Transverse colon (tissue), 4 donors: Measurements from ENCODE around the gene PKLR. TPM values are rescaled to one million over a fixed set of nuclear protein-coding genes. Genes with fewer than 3 reads are reported as not detected.

ENCODE experiments used
- DNase-seq: peaks from one replicate; pipeline ENCODE4 v3.0.0-alpha.2; 2019
- H3K27ac ChIP-seq, 4 donors: fragments of 200-600 bp; sonication (generic); 2 replicates each; pipeline ENCODE4 v1.5.1; 2016 to 2018; ENCODE audit warnings: inconsistent platforms in 4 of 4
- H3K27me3 ChIP-seq: fragments of 200-600 bp; sonication (generic); 2 replicates; pipeline ENCODE4 v1.5.1; 2017; ENCODE audit warnings: inconsistent platforms
- H3K36me3 ChIP-seq, 4 donors: fragments of 200-600 bp; sonication (generic); 2 replicates each; pipeline ENCODE4 v1.5.1; 2017 to 2019; ENCODE audit warnings: inconsistent platforms in 4 of 4
- H3K4me1 ChIP-seq, 4 donors: fragments of 200-600 bp; sonication (generic); 2 replicates each; pipeline ENCODE4 v1.5.1; 2017 to 2020; ENCODE audit warnings: inconsistent platforms in 4 of 4
- H3K4me3 ChIP-seq, 4 donors: fragments of 200-600 bp; sonication (generic); 1 replicate in 1 of 4; 2 replicates in 3 of 4; pipeline versions ENCODE4 v1.5.1 to v1.6.1; 2017 to 2019; ENCODE audit warnings: inconsistent platforms in 4 of 4
- H3K9me3 ChIP-seq, 2 donors: fragments of 200-600 bp; sonication (generic); 2 replicates each; pipeline ENCODE4 v1.5.1; 2017 to 2019; ENCODE audit warnings: inconsistent platforms in 2 of 2
- EP300 ChIP-seq: sonication (generic); formaldehyde crosslinking; IDR thresholded peaks from one replicate; pipeline ENCODE4 v1.6.1; 2017; ENCODE audit warnings: antibody characterized with exemption, low read depth
- POLR2A ChIP-seq: fragments of 450-650 bp; IDR thresholded peaks from one replicate; pipeline ENCODE4 v1.6.1; 2016; ENCODE audit warnings: antibody characterized with exemption, mild to moderate bottlenecking, moderate library complexity
- POLR2AphosphoS5 ChIP-seq, 3 donors: sonication (generic); formaldehyde crosslinking; IDR thresholded peaks; one replicate each; pipeline ENCODE4 v1.6.1; 2016; ENCODE audit warnings: antibody characterized with exemption in 3 of 3
- WGBS, 2 donors: methylation state at CpG; one replicate each; pipeline ENCODE4 v1.1.5; 2018; ENCODE audit warnings: low coverage in 1 of 2; 5-methylcytosine and 5-hydroxymethylcytosine counted together
- in situ Hi-C, 4 donors: fragments of 200-750 bp; cut with MboI; loops; one replicate each; pipeline versions ENCODE4 v1.15.0 to v1.15.1; 2017; ENCODE audit warnings: low sequenced_read_pairs in 3 of 4, low pct_ligation_motif_present in 1 of 4, low pct_unique_long_range_greater_than_20kb in 1 of 4
- intact Hi-C: fragments of 100-400 bp; cut with DNase I; formaldehyde crosslinking; loops from one replicate; pipeline ENCODE4 v1.15.1; 2023; ENCODE audit warnings: low total_unique reads
- total RNA-seq, 4 donors: library from RNA; depleted of rRNA; stranded (reverse); fragments of >200 nt; gene quantifications; one replicate each; pipeline ENCODE4 v1.1.0, GENCODE V29; 2016
- TF ChIP-seq, protein P1 (sequence below), 5 experiments: fragments of 200-600 bp in 3 of 5; fragments of 450-650 bp in 2 of 5; sonication (generic) in 3 of 5; IDR thresholded peaks; 1 replicate in 2 of 5; 2 replicates in 3 of 5; pipeline ENCODE4 v1.5.1; 2016 to 2017; ENCODE audit warnings: antibody characterized with exemption in 5 of 5, inconsistent platforms in 3 of 5, mild to moderate bottlenecking in 2 of 5, moderate library complexity in 1 of 5

PKLR gene
- total RNA-seq, 4 donors from 2014 or later: 0.40 to 5.6 (median 0.64) TPM; not detected in 1

DNA sequence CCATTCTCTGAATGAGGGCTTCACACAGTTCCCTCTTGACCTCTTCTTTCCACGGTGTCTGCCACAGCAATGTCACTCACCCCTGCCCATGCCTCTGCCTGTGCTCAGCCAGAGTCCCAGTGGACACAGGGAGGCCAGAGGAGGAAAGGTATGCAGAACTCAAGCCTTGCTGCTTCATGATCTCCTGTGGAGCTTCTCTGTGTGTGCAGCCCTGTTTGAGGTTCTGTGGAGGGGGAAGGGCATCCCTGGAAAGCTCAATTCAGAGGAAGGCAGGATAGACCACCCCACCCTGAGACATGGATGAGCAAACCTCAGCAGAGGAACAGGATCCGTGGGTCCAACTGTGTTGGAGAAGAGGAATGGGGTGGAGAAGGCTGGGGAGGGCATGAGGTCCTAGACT is 22.0 kb downstream of the PKLR start:
- DNase-seq: no peak
- in situ Hi-C loops (loop anchor here in 3 of 4 donors (5.0 to 10.0 kb wide), 2 partner anchors 43 to 46 kb away; partner anchors contain the start of gene RUSC1 (in 3 of the 3)), intact Hi-C loops (loop anchor here (5.0 kb wide), 1 partner anchor 43 kb away; the partner anchor contains the start of gene RUSC1)

DNA sequence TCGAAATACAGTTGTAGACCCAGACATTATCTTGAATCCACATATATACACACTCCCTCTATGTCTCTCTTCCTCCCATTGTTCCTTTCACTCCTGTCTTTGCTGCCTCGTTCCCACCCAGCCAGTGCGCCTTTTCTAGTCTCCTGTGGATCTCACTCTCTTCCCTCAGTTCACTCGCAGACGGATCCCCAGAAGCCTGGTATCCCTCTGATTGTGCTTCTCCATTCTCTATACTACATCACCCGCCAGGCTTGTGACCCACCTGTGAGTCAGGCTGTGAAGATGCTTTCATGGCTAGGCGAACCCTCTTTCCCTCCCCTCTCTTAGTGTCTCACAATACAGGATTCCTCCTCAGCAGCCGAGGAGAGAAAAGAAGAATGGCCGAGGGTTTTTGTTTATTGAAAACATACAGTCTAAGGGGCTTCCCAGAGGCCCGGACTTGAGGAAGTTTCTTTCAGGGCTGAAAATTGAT is 22.5 kb downstream of the PKLR start:
- no peak for DNase-seq
- peak overlapping the region in 1 of 4 donors; percentile 86 for H3K27ac ChIP-seq
- no peaks in the 10 kb centered on the region for H3K36me3 ChIP-seq
- H3K9me3 ChIP-seq: no peaks in the 10 kb centered on the region
- no peak for TF ChIP-seq EP300
- TF ChIP-seq, protein P1, sequence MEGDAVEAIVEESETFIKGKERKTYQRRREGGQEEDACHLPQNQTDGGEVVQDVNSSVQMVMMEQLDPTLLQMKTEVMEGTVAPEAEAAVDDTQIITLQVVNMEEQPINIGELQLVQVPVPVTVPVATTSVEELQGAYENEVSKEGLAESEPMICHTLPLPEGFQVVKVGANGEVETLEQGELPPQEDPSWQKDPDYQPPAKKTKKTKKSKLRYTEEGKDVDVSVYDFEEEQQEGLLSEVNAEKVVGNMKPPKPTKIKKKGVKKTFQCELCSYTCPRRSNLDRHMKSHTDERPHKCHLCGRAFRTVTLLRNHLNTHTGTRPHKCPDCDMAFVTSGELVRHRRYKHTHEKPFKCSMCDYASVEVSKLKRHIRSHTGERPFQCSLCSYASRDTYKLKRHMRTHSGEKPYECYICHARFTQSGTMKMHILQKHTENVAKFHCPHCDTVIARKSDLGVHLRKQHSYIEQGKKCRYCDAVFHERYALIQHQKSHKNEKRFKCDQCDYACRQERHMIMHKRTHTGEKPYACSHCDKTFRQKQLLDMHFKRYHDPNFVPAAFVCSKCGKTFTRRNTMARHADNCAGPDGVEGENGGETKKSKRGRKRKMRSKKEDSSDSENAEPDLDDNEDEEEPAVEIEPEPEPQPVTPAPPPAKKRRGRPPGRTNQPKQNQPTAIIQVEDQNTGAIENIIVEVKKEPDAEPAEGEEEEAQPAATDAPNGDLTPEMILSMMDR (IDR thresholded peaks at IDR 0.05): peak in 2 of 5 experiments; percentile 0 to 2
- no peaks in the 10 kb centered on the region for H3K27me3 ChIP-seq
- 59 to 63% methylated on average over 9 to 10 of the region's 10 CpGs for WGBS, 2 donors
- intact Hi-C loops: loop anchor here (5.0 kb wide), 1 partner anchor 44 kb away; the partner anchor contains the start of gene RUSC1
- in situ Hi-C loops: loop anchor here in 3 of 4 donors (5.0 to 10.0 kb wide), 2 partner anchors 44 to 46 kb away; partner anchors contain the start of gene RUSC1 (in 3 of the 3)
- H3K4me3 ChIP-seq: peak overlapping the region in 1 of 4 donors; percentile 90
- H3K4me1 ChIP-seq: peaks cover 5 to 22% (median 18%) of the 10 kb centered on the region in 4 donors

More for the DNA sequence above, 22.0 kb downstream of the PKLR start:
- H3K4me1 ChIP-seq: peaks cover 5 to 18% (median 14%) of the 10 kb centered on the region in 4 donors
- 60 to 79% methylated on average over 1 to 2 of the region's 2 CpGs for WGBS, 2 donors
- no peaks in the 10 kb centered on the region for H3K27me3 ChIP-seq
- H3K4me3 ChIP-seq: no peak overlapping the region
- TF ChIP-seq POLR2AphosphoS5 (IDR thresholded peaks at IDR 0.05) (no peak), POLR2A (no peak), EP300 (no peak)
- TF ChIP-seq, protein P1 (IDR thresholded peaks at IDR 0.05): no peak
- H3K36me3 ChIP-seq: no peaks in the 10 kb centered on the region
- H3K9me3 ChIP-seq: no peaks in the 10 kb centered on the region
- no peak overlapping the region for H3K27ac ChIP-seq

DNA sequence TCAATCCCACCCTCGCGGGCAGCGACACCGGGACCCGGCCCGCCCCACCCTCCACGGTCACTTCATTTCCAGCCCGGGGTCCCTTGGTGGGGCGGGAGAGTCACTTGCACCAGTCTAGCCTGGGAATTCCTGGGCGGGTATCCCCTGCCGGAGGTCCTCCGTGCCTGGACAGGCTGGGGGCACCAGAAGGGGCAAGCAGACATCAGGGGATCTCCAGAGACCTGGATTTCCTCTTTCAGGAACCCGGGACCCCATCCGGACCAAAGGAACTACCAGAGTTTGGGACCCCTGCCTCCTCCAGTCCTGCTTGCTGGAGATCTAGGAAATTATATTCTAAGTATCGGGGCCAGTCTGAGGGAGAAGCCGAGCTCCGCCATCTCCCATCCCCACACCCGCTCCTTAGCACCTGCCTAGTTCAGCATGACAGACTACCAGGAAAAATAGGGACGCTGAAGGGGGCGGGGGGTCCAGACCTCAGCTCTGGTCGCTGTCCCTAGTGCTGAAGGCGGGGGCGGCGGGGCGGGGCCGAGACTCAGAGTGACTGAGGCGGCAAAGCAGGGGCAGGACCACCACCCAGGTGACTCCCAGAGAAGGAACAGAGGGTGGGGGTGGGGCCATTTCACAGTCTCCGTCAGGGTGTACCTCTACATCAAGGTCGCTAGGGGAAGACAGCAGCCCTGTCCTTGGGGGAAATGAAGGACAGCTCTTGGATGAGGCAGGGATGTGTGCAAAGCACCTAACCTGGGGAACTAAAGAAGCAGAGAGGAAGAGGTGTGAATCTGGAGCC is 23.1 kb downstream of the PKLR start:
- DNase-seq: peak; percentile 74
- TF ChIP-seq EP300 (no peak), POLR2AphosphoS5 (IDR thresholded peaks at IDR 0.05) (no peak)
- TF ChIP-seq, protein P1 (IDR thresholded peaks at IDR 0.05): peak; percentile 16 to 61 (median 26)
- Histone ChIP-seq H3K27ac (peak overlapping the region; percentile 85 to 86 (median 85)), H3K27me3 (no peaks in the 10 kb centered on the region), H3K4me3 (peak overlapping the region; percentile 56 to 90 (median 70)), H3K36me3 (no peaks in the 10 kb centered on the region), H3K9me3 (no peaks in the 10 kb centered on the region), H3K4me1 (peaks cover 5 to 24% (median 20%) of the 10 kb centered on the region in 4 donors)
- WGBS, 2 donors: 0% methylated on average over 27 of the region's 29 CpGs; no CpG with 5 or more reads in 1 of the 2 donors
- intact Hi-C loops: loop anchor here (5.0 kb wide), 1 partner anchor 44 kb away; the partner anchor contains the start of gene RUSC1
- in situ Hi-C loops: loop anchor here in 3 of 4 donors (5.0 to 10.0 kb wide), 2 partner anchors 44 to 47 kb away; partner anchors contain the start of gene RUSC1 (in 3 of the 3)
